Activated T-helper 1 cell treated with Interleukin-2 at 50 U/mL for 16 hours (primary cell): Measurements from ENCODE around the gene FASN.

Experiments used
- DNase-seq: peaks from one replicate; pipeline ENCODE4 v3.0.0-alpha.2; 2020; ENCODE audit warnings: low read depth

FASN gene

DNA sequence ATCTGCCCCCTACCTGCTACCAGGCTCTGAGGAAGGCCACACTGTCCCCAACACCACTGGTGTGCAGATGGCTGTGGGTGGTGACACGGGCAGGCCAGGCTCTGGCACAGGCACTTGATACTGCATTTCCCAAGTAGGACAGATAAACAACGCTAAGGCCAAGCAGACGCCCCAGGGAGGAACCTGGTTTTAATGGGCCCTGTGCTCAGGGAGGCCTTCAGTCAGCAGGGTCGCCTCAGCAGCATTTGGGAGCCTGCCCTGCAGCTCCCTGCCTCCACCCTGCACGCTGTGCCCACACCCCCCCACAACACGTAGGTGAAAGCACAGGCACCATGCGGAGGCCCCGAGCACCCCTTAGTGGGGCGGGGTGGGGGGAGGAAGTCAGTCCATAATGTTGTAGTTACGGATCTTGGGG lies 3.3 kb upstream of the FASN start:
- no peak for DNase-seq

DNA sequence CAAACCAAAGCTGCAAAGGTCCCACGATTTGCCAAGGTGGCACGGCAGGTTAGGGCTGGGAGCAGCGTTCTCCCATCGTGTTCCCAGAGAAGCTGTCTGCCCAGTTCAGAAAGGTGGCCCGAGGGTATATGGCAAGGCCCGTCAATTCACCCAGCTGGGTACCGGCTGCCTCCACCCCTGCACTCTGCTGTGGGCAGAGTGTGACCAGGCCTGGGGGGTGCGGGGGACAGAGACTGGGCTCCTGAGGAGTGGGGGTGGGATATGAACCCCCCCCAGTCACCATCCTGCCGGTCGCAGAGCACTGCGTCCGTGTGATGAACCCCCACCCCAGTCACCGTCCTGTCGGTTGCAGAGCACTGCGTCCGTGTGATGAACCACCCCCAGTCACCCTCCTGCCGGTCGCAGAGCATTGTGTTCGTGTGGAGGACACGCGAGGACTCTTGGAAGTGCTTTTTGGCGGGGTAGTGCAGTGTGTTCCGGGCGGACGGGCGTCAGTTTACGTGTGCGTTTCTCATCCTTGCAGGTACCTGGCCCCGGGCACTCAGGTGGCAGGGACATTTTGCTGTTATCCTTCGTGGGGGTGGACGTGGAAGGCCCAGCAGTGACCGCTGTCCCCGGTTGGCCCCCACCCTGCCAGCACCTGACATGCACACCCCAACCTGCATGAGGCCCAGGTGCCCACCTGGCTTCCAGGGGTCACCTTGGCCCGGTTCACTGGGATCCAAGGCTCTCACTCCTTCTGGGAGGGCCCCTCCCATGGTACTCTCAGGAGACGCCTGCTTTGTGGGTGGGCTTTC lies 2.7 kb upstream of the FASN start:
- no peak for DNase-seq

- DNase-seq, result no peak
These were observed 1.1 kb upstream of the FASN start for GRCh38 chr17:82098939-82099763.

DNA sequence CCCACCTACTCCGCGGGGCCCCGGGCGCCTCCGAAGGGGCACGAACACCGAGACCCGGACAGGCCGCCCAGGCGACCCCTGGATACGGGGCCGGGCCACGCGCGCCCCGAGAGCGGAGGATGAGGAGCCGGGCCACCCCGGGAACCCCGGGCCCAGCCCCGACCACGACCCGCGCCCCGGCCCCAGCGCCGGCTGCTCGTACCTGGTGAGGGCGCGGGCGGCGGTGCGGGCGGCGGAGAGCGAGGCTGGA lies 192 bp downstream of the FASN start:
- DNase-seq, result no peak

DNA sequence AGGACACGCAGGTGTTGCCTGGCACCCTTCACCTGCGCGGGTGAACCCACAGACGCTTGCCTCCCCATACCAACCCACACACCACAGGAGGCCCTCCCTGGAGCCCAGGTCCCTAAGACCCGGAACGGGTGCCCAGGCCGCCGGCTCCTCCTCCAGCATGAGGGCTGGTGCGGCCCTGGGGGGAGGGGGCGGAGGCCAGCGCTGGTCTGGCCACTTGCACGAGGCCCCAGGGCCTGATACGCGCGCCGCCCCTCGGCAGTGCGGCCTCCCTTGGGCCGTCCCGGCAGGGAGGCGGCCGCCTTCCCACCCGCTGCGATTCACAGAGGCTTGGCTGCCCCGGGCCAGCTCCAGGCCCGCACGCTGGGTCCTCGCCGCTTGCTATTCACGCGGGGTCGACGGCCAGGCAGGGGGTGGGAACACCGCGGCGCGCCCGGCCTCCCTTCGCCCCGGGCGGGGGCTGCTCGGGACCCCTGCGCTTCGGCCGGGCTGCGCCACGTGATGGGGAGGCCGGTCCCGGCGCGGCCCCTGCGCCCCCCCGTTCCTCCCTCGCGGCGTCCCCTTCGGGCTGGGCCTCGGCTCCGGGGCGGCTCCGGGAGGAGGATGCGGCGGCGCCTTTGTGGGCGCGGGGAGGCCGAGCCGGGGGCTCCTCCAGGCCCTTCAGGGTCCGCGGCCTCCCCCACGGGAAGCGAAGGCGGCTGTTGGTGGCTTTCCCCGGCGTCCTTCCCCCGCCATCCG lies 685 bp downstream of the FASN start:
- DNase-seq, result no peak

DNA sequence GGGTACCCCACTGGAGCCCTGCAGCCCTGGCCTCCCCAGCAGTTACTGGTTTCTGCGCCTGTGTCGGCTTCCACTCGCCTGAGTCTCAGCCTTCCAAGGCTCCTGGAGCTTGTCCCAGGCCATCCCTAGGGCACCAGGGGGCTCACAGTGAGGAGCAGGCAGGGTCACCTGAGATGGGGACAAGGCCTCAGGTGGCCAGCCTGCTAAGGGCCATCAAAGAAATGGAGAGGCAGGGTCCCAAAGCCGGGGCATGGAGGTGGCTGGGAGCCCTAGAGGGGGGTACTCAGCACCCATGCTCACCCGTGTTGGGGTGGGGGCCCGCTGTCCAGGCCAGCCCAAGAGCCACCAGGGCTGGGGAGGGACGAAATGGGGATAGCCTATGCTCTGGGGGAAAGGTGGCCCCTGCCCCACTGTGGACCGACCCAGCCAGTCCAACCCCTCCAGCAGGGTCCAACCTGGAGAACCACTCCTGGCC lies 1.3 kb downstream of the FASN start:
- no peak for DNase-seq

GRCh38 chr17:82095777-82096708 lies 2.0 kb downstream of the FASN start:
- DNase-seq, result no peak

DNA sequence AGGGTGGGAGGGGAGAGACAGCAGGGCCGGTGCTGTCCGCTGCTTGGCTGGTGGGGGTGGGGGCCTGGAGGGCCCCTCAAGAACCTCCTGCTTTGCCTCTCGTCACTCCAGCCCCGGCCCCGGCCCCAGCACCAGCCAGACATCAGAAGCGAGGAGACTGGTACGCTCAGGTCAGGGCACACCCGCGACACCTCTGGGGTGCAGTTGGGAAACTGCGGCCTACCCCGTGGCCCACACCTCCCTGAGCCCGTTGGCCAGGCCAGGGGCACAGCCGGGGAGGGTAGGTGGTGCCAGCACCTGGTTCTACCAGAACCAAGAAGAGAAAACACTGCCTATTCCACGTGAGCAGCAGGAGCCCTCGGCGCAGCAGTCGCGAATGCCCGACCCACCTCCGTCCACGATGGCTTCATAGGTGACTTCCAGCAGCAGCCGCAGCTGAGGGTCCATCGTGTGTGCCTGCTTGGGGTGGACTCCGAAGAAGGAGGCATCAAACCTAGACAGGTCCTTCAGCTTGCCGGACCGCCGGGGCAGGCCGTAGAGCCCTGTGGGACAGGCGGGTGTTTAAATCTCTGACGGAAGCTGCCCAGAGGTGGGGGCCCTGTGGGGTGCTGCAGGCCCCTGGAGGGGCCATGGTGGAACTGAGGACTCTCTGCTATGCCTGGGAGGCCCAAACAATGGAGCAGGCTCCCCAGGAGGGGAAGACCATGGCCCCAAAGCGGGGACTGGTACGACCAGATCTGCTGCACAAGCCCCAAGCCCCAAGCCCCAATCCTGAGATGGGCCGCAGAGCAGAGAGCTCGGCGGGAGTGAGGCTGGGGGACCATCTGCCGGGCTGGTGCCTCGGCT lies 2.9 kb downstream of the FASN start:
- DNase-seq, result no peak

GRCh38 chr17:82092995-82093751 lies 4.9 kb downstream of the FASN start:
- DNase-seq, result no peak

GRCh38 chr17:82092628-82092994 lies 5.4 kb downstream of the FASN start:
- DNase-seq, result no peak

DNA sequence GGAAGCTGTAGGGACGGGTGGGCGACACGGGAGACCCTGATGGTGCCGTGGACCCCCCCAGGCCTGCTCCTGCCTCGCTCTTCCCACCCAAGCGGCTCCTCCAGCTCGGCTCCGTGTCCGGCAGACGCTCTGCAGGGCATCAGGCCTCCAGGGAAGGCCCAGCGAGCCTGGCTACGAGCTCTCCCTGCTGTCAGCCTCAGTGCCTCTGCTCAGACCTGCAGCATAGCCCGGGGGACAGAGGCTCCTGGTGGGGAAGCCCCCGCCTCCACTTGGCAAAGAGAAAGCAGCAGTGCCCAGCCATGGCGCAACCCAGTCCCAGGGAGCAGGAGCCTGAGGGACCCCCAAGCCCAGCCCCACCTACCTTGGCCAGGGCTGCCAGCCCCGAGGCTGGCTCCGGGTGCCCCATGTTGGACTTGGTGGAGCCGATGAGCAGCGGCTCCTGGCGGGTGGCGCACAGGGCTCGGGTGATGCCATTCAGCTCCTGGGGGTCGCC lies 5.9 kb downstream of the FASN start:
- no peak for DNase-seq

DNA sequence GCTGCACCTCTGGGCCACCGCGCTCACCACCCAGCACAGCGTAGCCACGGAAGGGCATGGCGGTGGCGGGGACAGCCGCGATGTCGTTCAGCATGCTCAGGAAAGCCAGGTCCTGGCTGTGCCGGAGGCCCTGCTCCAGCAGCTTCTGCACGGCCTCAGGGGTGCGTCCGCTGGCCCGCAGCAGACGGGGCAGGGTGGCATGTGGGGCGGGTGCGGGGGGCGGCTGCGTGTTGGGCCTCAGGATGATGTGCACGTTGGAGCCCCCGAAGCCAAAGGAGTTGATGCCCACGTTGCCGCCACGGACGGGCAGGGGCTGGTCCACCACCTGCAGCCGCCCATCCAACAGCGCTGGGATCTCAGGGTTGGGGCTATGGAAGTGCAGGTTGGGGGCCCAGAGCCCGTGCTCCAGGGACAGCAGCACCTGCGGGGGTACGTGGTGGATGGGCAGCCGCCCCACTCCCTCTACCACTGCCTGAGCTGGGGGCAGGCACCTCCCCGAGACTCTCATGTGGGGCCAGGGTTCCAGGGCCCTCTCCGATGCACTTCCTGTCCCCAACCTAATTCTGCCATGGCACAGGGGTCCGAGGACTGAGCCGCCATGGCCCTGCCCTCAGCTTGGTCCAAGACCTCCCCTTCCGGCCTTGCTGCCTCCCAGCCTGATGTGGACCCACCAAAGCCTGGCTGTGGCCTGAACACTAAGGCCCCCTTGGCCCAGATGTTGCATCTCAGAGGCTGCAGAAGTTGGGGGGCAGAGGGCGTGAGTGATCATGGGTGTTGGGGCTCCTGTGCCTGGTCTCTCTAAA lies 6.6 kb downstream of the FASN start:
- DNase-seq, result no peak

GRCh38 chr17:82090549-82091263 lies 7.3 kb downstream of the FASN start:
- no peak for DNase-seq

GRCh38 chr17:82089723-82090548 lies 8.1 kb downstream of the FASN start:
- no peak for DNase-seq

- DNase-seq, result no peak
These were observed 9.0 kb downstream of the FASN start for GRCh38 chr17:82088838-82089722.
